Stimulated activated CD4-positive, alpha-beta T cell treated with anti-CD3 and anti-CD28 coated beads, Interleukin-12 subunit alpha, Interleukin-12 subunit beta, amount 100 ng/mL, for 24 hours (primary cell): ENCODE measurements around the gene SEC14L3.
A peak's percentile ranks its signal among the peaks of the same experiment; 100 is the strongest.
"Not testable (repeated sequence)": the region's sequence is repeated elsewhere in the genome, so short reads cannot be mapped to it uniquely, and the experiment has no call there.

Experiments
- DNase-seq, 2 experiments: peaks; one replicate each; pipeline ENCODE4 v3.0.0-alpha.2; 2020; ENCODE audit warnings: low read depth in 2 of 2

SEC14L3 gene

DNA sequence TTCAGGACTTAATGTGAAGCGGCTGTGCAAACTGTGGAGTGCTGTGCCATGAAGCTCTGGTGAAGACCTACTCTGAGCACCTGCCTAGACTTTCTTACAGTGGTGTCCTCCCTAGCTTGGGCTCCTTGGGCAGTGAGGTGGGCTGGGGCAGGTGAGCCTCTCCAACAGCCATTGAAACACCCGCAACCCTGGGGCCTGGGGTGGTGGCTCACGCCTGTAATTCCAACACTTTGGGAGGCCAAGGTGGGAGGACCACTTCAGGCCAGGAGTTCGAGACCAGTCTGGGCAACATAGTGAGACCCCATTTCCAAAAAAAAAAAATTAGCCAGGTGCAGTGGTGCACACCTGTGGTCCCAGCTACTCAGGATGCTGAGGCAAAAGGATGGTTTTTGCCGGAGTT is 14.3 kb upstream of the SEC14L3 start:
- no peak for DNase-seq

GRCh38 chr22:30485362-30485988 is 13.7 kb upstream of the SEC14L3 start:
- peak; percentile 59 to 72 for DNase-seq

- DNase-seq, result no peak
Observed at GRCh38 chr22:30483169-30483568, 11.4 kb upstream of the SEC14L3 start.

GRCh38 chr22:30481711-30482110 is 9.9 kb upstream of the SEC14L3 start:
- no peak for DNase-seq

DNA sequence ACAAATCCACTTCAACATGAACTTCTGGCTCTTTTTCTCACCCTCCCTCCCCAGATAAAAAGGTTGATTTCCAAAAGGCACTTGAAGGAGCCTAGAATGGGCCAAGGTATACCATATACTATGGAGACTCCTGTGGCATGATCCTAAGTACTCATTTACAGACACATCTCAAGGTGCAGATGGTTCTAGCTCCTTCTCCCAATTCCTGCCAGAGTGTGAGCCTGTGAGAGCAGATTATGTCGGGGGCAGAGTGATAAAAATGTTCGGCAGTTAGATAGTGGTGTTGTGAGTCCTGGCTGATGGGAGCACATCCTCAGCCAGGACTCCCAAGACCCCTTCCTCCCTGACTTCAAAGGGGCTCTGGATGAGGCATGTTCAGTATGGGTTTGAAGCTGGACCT is 8.2 kb upstream of the SEC14L3 start:
- DNase-seq, result no peak

DNA sequence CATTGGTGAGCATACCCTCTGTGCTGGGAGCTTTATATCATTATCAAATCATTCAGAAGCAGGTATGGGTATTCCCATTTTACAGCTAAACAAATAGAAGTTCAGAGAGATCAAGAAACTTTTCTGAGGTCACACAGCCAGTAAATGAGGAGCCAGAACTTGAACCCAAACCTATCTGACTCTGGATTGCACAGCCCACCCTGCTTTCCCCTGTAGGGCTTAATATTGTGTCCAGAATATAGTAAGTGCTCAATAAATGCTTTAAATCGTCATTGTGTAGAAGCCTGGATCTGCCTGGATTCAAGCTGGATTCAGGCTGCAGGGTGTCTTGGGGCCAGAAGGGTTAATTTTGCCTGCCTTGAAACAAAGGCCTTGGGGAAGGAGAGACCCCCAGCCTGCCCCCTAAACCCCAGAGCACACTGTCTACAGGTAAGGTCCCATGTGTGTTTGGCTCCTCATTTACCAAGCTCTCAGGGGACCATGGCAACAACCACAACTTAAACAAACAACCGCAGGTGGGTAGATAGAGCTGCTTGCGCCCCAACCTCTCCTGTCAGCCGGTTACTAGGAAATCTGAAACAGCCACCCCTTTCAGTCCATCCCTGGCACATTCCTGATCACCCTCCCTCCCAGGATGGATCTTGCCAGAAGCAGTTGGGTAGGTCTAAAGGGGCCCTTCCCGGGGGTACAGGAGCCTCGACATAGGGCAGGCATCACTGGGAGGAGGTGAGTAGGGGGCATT is 3.0 kb upstream of the SEC14L3 start:
- DNase-seq, result no peak

- no peak for DNase-seq
Observed at GRCh38 chr22:30474121-30474520, 2.3 kb upstream of the SEC14L3 start.

DNA sequence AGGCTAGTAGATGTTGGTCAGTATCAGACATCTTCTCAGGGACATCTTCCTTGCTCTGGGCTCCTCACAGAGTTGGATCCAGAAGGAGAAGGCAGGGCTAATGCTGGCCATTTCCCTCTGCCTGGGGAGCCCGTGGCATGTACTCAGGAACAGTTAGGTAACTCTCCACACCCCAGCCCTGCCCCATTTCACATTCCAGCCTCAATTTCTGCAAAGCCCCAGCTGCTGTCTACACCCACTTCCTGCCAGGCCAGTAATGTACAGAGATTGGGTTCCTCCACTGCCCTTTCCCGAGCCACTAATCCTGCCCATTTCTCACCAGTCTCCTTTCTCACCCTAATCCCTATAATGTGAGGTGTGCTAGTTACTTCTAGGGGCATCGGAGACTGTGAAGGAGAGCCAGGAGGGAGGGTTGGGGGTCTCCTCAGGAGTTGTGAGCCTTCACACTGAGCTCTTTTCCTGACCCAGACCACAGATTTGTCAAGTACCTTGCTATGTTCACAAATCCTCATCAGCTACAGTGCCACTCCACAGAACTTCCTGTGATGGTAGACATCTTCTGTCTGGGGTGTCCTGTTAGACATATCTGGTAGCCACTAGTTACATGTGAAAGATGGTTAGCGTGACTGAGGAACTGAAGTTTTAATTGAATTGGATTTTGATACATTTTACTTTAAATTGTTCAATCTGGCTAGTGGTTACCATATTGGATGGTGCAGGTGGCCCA is 1.3 kb upstream of the SEC14L3 start:
- no peak for DNase-seq

GRCh38 chr22:30470655-30471054 is 1.2 kb downstream of the SEC14L3 start:
- no peak for DNase-seq

DNA sequence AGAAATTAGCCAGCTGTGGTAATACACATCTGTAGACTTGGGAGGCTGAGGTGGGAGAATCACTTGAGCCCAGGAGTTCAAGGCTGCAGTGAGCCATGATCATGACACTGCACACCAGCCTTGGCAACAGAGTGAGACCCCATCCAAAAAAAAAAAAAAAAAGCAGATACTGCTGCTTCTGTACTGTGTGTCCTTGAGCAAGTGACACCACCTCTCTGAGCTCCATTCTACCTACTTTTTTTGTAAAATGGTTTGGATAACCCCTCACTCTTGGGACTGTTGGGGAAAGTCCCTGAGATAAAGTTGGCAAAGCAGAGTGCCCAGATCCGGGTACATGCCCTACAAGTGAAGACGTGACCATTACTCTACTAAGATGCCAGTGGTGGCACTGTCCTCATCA is 2.7 kb downstream of the SEC14L3 start:
- no peak for DNase-seq

GRCh38 chr22:30460555-30460954 is 11.3 kb downstream of the SEC14L3 start:
- not testable (repeated sequence) for DNase-seq

GRCh38 chr22:30460147-30460546 is 11.7 kb downstream of the SEC14L3 start:
- DNase-seq, result no peak

- no peak for DNase-seq
Observed at GRCh38 chr22:30459181-30460052, 12.4 kb downstream of the SEC14L3 start.

- DNase-seq, result no peak
Observed at GRCh38 chr22:30457981-30458380, 13.8 kb downstream of the SEC14L3 start.

- no peak for DNase-seq
Observed at GRCh38 chr22:30455075-30455840, 16.6 kb downstream of the SEC14L3 start.

DNA sequence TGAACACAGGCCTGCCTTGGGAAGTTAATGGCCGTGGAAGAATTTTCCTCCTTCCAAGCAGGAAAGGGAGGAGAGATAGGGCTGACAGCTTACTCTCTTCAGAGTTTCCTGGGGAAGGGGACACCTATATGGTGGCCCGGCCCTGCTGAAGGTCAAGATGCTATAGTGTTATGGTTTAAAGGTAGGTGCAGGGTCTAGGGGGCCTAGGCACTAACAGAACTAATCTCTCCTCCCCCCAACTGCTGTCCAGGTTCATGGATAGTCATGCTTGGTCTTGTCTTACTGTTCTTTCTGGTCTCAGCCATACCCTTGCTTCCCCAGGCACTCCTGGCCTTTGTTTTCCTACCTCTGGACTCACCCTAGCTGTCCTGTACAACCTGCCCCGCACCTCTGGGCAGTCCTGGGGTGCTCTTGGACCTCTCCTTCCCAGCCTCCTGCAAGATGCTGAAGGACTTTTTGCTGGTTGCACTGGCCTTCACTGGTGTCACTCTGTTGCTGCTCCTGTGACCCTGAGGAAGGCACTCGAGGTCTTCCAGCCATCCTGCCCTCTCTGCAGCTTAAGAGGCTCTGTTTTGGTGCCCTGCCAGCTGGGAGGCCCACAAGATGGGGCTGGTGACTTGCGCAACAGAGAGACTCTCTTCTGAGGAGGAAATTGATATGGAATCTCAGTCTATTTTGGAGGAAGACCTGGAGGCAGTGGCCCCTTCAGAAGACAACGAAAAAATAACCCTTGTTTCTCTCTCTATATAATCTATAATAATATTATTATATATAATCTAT is 17.9 kb downstream of the SEC14L3 start:
- DNase-seq, result no peak

DNA sequence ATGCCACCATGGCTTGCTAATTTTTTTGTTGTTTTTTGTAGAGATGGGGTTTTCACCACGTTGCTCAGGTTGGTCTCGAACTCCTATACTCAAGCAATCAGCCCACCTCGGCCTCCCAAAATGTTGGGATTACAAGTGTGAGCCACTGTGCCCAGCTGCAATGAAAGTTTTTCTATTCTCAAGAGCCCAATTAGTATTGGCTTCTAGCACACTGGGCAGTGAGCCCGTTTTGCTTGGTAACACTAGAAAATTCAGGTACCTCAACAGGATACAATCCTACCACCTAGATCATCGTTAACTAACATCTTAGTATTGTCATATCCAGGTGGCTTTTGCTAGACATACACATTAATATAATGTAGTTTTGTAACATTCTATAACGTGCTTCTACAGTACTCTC is 19.0 kb downstream of the SEC14L3 start:
- DNase-seq, result no peak

- DNase-seq, result not testable (repeated sequence)
Observed at GRCh38 chr22:30451488-30451887, 20.3 kb downstream of the SEC14L3 start.

GRCh38 chr22:30447656-30448055 is 24.2 kb downstream of the SEC14L3 start:
- DNase-seq, result no peak

GRCh38 chr22:30445438-30446145 is 26.2 kb downstream of the SEC14L3 start:
- no peak for DNase-seq
